Activated naive CD8-positive, alpha-beta T cell treated with anti-CD3 and anti-CD28 coated beads, Interleukin-2, amount 10 ng/mL, durations not matched to agents 7 days and 5 days (primary cell): ENCODE measurements around the gene RGS11. TPM values are rescaled to one million over a fixed set of nuclear protein-coding genes. Genes with fewer than 3 reads are reported as not detected.
A peak's percentile ranks its signal among the peaks of the same experiment; 100 is the strongest.

ENCODE experiments used
- ATAC-seq: fragments of 150-1000 bp; cut with Tn5 transposase; one replicate; pipeline ENCODE4 v1.10.0; 2021; ENCODE audit warnings: low read depth, moderate library complexity
- POLR2A ChIA-PET: fragments of 350-600 bp; sonication (Branson Sonifier 250); formaldehyde crosslinking; loops from one replicate; lab custom pipeline; 2021; ENCODE audit warnings: antibody characterized with exemption; lab: Charles Lee
- DNase-seq: peaks from one replicate; pipeline ENCODE4 v3.0.0; 2021
- H3K27ac Mint-ChIP-seq: one replicate; pipeline ENCODE4 v1.8.0; 2022; ENCODE audit warnings: mild to moderate bottlenecking, mixed read lengths
- H3K27me3 Mint-ChIP-seq: one replicate; pipeline ENCODE4 v1.8.0; 2022; ENCODE audit warnings: mild to moderate bottlenecking, moderate library complexity, mixed read lengths
- H3K36me3 Mint-ChIP-seq: one replicate; pipeline ENCODE4 v1.8.0; 2021; ENCODE audit warnings: mild to moderate bottlenecking, mixed read lengths
- H3K4me1 Mint-ChIP-seq: one replicate; pipeline ENCODE4 v1.8.0; 2021; ENCODE audit warnings: mixed read lengths
- H3K4me3 Mint-ChIP-seq: one replicate; pipeline ENCODE4 v1.8.0; 2022; ENCODE audit warnings: mild to moderate bottlenecking, moderate library complexity, mixed read lengths
- H3K9me3 Mint-ChIP-seq: one replicate; pipeline ENCODE4 v1.8.0; 2021; ENCODE audit warnings: mixed read lengths
- total RNA-seq, 2 experiments: library from RNA; stranded (reverse); gene quantifications; one replicate each; pipeline ENCODE4 v1.2.3, GENCODE V29; 2021

The RGS11 gene
- total RNA-seq = not detected

- DNase-seq = no peak
- H3K27me3 Mint-ChIP-seq = peaks cover 30% of the 10 kb centered on the region
- H3K36me3 Mint-ChIP-seq = no peaks in the 10 kb centered on the region
- H3K4me1 Mint-ChIP-seq = peaks cover 5% of the 10 kb centered on the region
- peak within 1 kb of the TSS; percentile 49 for H3K4me3 Mint-ChIP-seq
- ATAC-seq = no peak
- no peak within 1 kb of the TSS for H3K27ac Mint-ChIP-seq
- POLR2A ChIA-PET = interaction anchor here (0.8 kb wide), 1 partner anchor 40 kb away, joined by 3 read pairs; no protein-coding TSS in a partner anchor
- no peaks in the 10 kb centered on the region for H3K9me3 Mint-ChIP-seq
These were observed at the start of gene RGS11 for GRCh38 chr16:275786-276232. TSS of gene RGS11 (minus strand) at chr16:275944. CDS start at chr16:275911, 33 bp downstream.

GRCh38 chr16:324451-325334 lies 48.9 kb upstream of the RGS11 start:
- peak; percentile 75 for ATAC-seq
- no peaks in the 10 kb centered on the region for H3K9me3 Mint-ChIP-seq
- POLR2A ChIA-PET = interaction anchor here (1.0 to 1.3 kb wide), 2 partner anchors 27 to 28 kb away, joined by 3 to 5 read pairs; partner anchors contain the start of gene AXIN1
- peaks cover 4% of the 10 kb centered on the region for H3K36me3 Mint-ChIP-seq
- H3K27me3 Mint-ChIP-seq = peaks cover 2% of the 10 kb centered on the region
- H3K27ac Mint-ChIP-seq = peak overlapping the region; percentile 58
- DNase-seq = peak; percentile 74
- peak overlapping the region; percentile 67 for H3K4me3 Mint-ChIP-seq
- H3K4me1 Mint-ChIP-seq = peaks cover 31% of the 10 kb centered on the region

GRCh38 chr16:324201-324450 lies 48.4 kb upstream of the RGS11 start:
- Mint-ChIP-seq H3K4me1 (peaks cover 33% of the 10 kb centered on the region), H3K9me3 (no peaks in the 10 kb centered on the region), H3K27me3 (peaks cover 2% of the 10 kb centered on the region), H3K4me3 (no peak overlapping the region), H3K36me3 (peaks cover 6% of the 10 kb centered on the region), H3K27ac (no peak overlapping the region)
- POLR2A ChIA-PET = no interaction called here
- DNase-seq (no peak), ATAC-seq (no peak)

GRCh38 chr16:322476-323143 lies 46.9 kb upstream of the RGS11 start:
- Mint-ChIP-seq H3K27me3 (peaks cover 2% of the 10 kb centered on the region), H3K36me3 (peaks cover 8% of the 10 kb centered on the region), H3K4me3 (no peak overlapping the region), H3K4me1 (peaks cover 35% of the 10 kb centered on the region), H3K27ac (no peak overlapping the region), H3K9me3 (no peaks in the 10 kb centered on the region)
- DNase-seq (no peak), ATAC-seq (no peak)
- POLR2A ChIA-PET = interaction anchor here (0.6 to 0.7 kb wide), 2 partner anchors 109 to 113 kb away, joined by 3 read pairs; no protein-coding TSS in a partner anchor

GRCh38 chr16:321532-321931 lies 45.8 kb upstream of the RGS11 start:
- peaks cover 28% of the 10 kb centered on the region for H3K4me1 Mint-ChIP-seq

GRCh38 chr16:320206-320605 lies 44.5 kb upstream of the RGS11 start:
- DNase-seq = no peak
- POLR2A ChIA-PET = no interaction called here
- H3K4me3 Mint-ChIP-seq = no peak overlapping the region
- no peak for ATAC-seq
- peaks cover 9% of the 10 kb centered on the region for H3K36me3 Mint-ChIP-seq
- H3K27ac Mint-ChIP-seq = no peak overlapping the region
- H3K9me3 Mint-ChIP-seq = no peaks in the 10 kb centered on the region
- H3K27me3 Mint-ChIP-seq = peaks cover 2% of the 10 kb centered on the region
- H3K4me1 Mint-ChIP-seq = peaks cover 23% of the 10 kb centered on the region

More at GRCh38 chr16:321532-321931, 45.8 kb upstream of the RGS11 start:
- no peak overlapping the region for H3K4me3 Mint-ChIP-seq
- peaks cover 2% of the 10 kb centered on the region for H3K27me3 Mint-ChIP-seq
- DNase-seq (no peak), ATAC-seq (no peak)
- POLR2A ChIA-PET = no interaction called here
- peaks cover 9% of the 10 kb centered on the region for H3K36me3 Mint-ChIP-seq
- H3K9me3 Mint-ChIP-seq = no peaks in the 10 kb centered on the region
- no peak overlapping the region for H3K27ac Mint-ChIP-seq

GRCh38 chr16:318628-319027 lies 42.9 kb upstream of the RGS11 start:
- ATAC-seq (no peak), DNase-seq (no peak)
- Mint-ChIP-seq H3K4me3 (no peak overlapping the region), H3K4me1 (peaks cover 15% of the 10 kb centered on the region), H3K27ac (peak overlapping the region; percentile 51), H3K9me3 (no peaks in the 10 kb centered on the region), H3K36me3 (peaks cover 9% of the 10 kb centered on the region), H3K27me3 (no peaks in the 10 kb centered on the region)
- POLR2A ChIA-PET = no interaction called here

- Mint-ChIP-seq H3K27me3 (no peaks in the 10 kb centered on the region), H3K27ac (no peak overlapping the region), H3K4me3 (no peak overlapping the region), H3K36me3 (peaks cover 9% of the 10 kb centered on the region), H3K4me1 (peaks cover 15% of the 10 kb centered on the region), H3K9me3 (no peaks in the 10 kb centered on the region)
- ATAC-seq (no peak), DNase-seq (no peak)
- POLR2A ChIA-PET = no interaction called here
These were observed 41.8 kb upstream of the RGS11 start for GRCh38 chr16:317583-317982.

- no peak for DNase-seq
- no peaks in the 10 kb centered on the region for H3K9me3 Mint-ChIP-seq
- H3K27me3 Mint-ChIP-seq = no peaks in the 10 kb centered on the region
- ATAC-seq = no peak
- H3K27ac Mint-ChIP-seq = no peak overlapping the region
- POLR2A ChIA-PET = no interaction called here
- no peak overlapping the region for H3K4me3 Mint-ChIP-seq
- H3K36me3 Mint-ChIP-seq = peaks cover 9% of the 10 kb centered on the region
- H3K4me1 Mint-ChIP-seq = peaks cover 15% of the 10 kb centered on the region
These were observed 41.2 kb upstream of the RGS11 start for GRCh38 chr16:316741-317464.

GRCh38 chr16:314795-315299 lies 39.1 kb upstream of the RGS11 start:
- Mint-ChIP-seq H3K4me1 (peaks cover 10% of the 10 kb centered on the region), H3K9me3 (no peaks in the 10 kb centered on the region), H3K36me3 (peaks cover 6% of the 10 kb centered on the region), H3K27ac (no peak overlapping the region), H3K27me3 (no peaks in the 10 kb centered on the region), H3K4me3 (no peak overlapping the region)
- DNase-seq = no peak
- no peak for ATAC-seq
- POLR2A ChIA-PET = no interaction called here

GRCh38 chr16:314351-314750 lies 38.6 kb upstream of the RGS11 start:
- ATAC-seq = no peak
- no peak for DNase-seq
- Mint-ChIP-seq H3K27me3 (no peaks in the 10 kb centered on the region), H3K27ac (no peak overlapping the region), H3K36me3 (peaks cover 5% of the 10 kb centered on the region), H3K4me3 (no peak overlapping the region), H3K9me3 (no peaks in the 10 kb centered on the region), H3K4me1 (peaks cover 10% of the 10 kb centered on the region)
- POLR2A ChIA-PET = no interaction called here

GRCh38 chr16:311725-312124 lies 36.0 kb upstream of the RGS11 start:
- Mint-ChIP-seq H3K4me1 (peaks cover 11% of the 10 kb centered on the region), H3K27me3 (no peaks in the 10 kb centered on the region), H3K4me3 (no peak overlapping the region), H3K36me3 (peaks cover 3% of the 10 kb centered on the region), H3K27ac (no peak overlapping the region), H3K9me3 (no peaks in the 10 kb centered on the region)
- no peak for DNase-seq
- ATAC-seq = no peak
- POLR2A ChIA-PET = no interaction called here

GRCh38 chr16:309476-309875 lies 33.7 kb upstream of the RGS11 start:
- H3K27ac Mint-ChIP-seq = no peak overlapping the region
- peaks cover 5% of the 10 kb centered on the region for H3K36me3 Mint-ChIP-seq
- ATAC-seq (peak; percentile 92), DNase-seq (no peak)
- peaks cover 9% of the 10 kb centered on the region for H3K4me1 Mint-ChIP-seq
- POLR2A ChIA-PET = interaction anchor here (0.7 kb wide), 1 partner anchor 81 kb away, joined by 3 read pairs; no protein-coding TSS in a partner anchor
- H3K4me3 Mint-ChIP-seq = no peak overlapping the region
- H3K27me3 Mint-ChIP-seq = no peaks in the 10 kb centered on the region
- H3K9me3 Mint-ChIP-seq = no peaks in the 10 kb centered on the region
